HepG2 (cell line): Measurements from ENCODE around the gene COQ7. TPM values are rescaled to one million over a fixed set of nuclear protein-coding genes. Genes with fewer than 3 reads are reported as not detected.

Source experiments
- EP300 ChIP-seq, 3 experiments: sonication (generic) in 1 of 3; formaldehyde crosslinking in 1 of 3; IDR thresholded peaks; 2 replicates each; pipeline versions ENCODE4 v1.5.1 to v1.6.1; 2011 to 2020; ENCODE audit warnings: low read depth in 2 of 3, low read length in 2 of 3, borderline replicate concordance in 1 of 3, improper control_type of control experiment in 1 of 3, mild to moderate bottlenecking in 1 of 3, missing genetic modification reagents in 1 of 3, moderate library complexity in 1 of 3
- HNF4A ChIP-seq: sonication (generic); formaldehyde crosslinking; IDR thresholded peaks from 2 replicates; pipeline ENCODE4 v1.4.0; 2020; ENCODE audit warnings: missing genetic modification reagents
- KLF6 ChIP-seq: IDR thresholded peaks from 2 replicates; pipeline ENCODE4 v1.8.0; 2016; ENCODE audit warnings: missing biosample characterization, missing genetic modification reagents
- MEF2D ChIP-seq: sonication (generic); formaldehyde crosslinking; IDR thresholded peaks from 2 replicates; pipeline ENCODE4 v1.5.1; 2020; ENCODE audit warnings: mild to moderate bottlenecking, missing genetic modification reagents
- NFIC ChIP-seq: IDR thresholded peaks from 2 replicates; pipeline ENCODE4 v1.6.1; 2012; ENCODE audit warnings: mild to moderate bottlenecking, low read length, inconsistent platforms
- RFXAP ChIP-seq: sonication (generic); formaldehyde crosslinking; IDR thresholded peaks from 2 replicates; pipeline ENCODE4 v1.4.0; 2020; ENCODE audit warnings: missing genetic modification reagents, borderline replicate concordance
- RXRB ChIP-seq: IDR thresholded peaks from 2 replicates; pipeline ENCODE4 v1.6.1; 2016; ENCODE audit warnings: borderline replicate concordance, missing genetic modification reagents, missing compliant biosample characterization
- SIX4 ChIP-seq: sonication (generic); formaldehyde crosslinking; IDR thresholded peaks from 2 replicates; pipeline ENCODE4 v1.4.0; 2020; ENCODE audit warnings: missing genetic modification reagents
- THRA ChIP-seq: sonication (generic); formaldehyde crosslinking; IDR thresholded peaks from 2 replicates; pipeline ENCODE4 v1.4.0; 2020; ENCODE audit warnings: missing genetic modification reagents, borderline replicate concordance
- WIZ ChIP-seq: sonication (generic); formaldehyde crosslinking; IDR thresholded peaks from 2 replicates; pipeline ENCODE4 v1.5.1; 2020; ENCODE audit warnings: mild to moderate bottlenecking, missing genetic modification reagents
- ZBTB34 ChIP-seq: sonication (generic); formaldehyde crosslinking; IDR thresholded peaks from 2 replicates; pipeline ENCODE4 v1.8.0; 2022; ENCODE audit warnings: mild to moderate bottlenecking, missing genetic modification reagents
- ZMYM2 ChIP-seq: sonication (generic); formaldehyde crosslinking; IDR thresholded peaks from 2 replicates; pipeline ENCODE4 v1.8.0; 2022; ENCODE audit warnings: mild to moderate bottlenecking, missing genetic modification reagents
- ZNF101 ChIP-seq: sonication (generic); formaldehyde crosslinking; IDR thresholded peaks from 2 replicates; pipeline ENCODE4 v1.4.0; 2020; ENCODE audit warnings: mild to moderate bottlenecking, low read depth, missing genetic modification reagents, borderline replicate concordance
- ZNF142 ChIP-seq: sonication (generic); formaldehyde crosslinking; IDR thresholded peaks from 2 replicates; pipeline ENCODE4 v1.4.0; 2020; ENCODE audit warnings: missing genetic modification reagents
- ZNF3 ChIP-seq: IDR thresholded peaks from 2 replicates; pipeline ENCODE4 v1.7.0; 2017; ENCODE audit warnings: inconsistent platforms
- ZNF484 ChIP-seq: sonication (generic); formaldehyde crosslinking; IDR thresholded peaks from 2 replicates; pipeline ENCODE4 v1.5.1; 2020; ENCODE audit warnings: mild to moderate bottlenecking, low read depth, missing genetic modification reagents, borderline replicate concordance
- ZSCAN5A ChIP-seq: sonication (generic); formaldehyde crosslinking; IDR thresholded peaks from 2 replicates; pipeline ENCODE4 v1.8.0; 2022; ENCODE audit warnings: mild to moderate bottlenecking, missing genetic modification reagents, borderline replicate concordance
- polyA plus RNA-seq, 8 experiments: library from polyadenylated mRNA; depleted of rRNA in 3 of 8; stranded (reverse) in 7 of 8; unstranded in 1 of 8; fragments of >200 nt; fragmentation: Illumina TruSeq in 4 of 8; extraction: Trizol in 4 of 8; gene quantifications; 2 replicates each; pipeline versions ENCODE4 v1.2.1 to v1.2.3, GENCODE V29; 2011 to 2016; ENCODE audit warnings: low read depth in 4 of 8, missing spikeins in 1 of 8, mixed read lengths in 1 of 8; ENCODE audit not compliant: insufficient read depth in 1 of 8
- total RNA-seq, 5 experiments: library from RNA; depleted of rRNA; stranded (reverse); fragments of >200 nt; fragmentation: Illumina TruSeq; extraction: Trizol; gene quantifications; 2 replicates each; pipeline ENCODE4 v1.2.3, GENCODE V29; 2016; ENCODE audit warnings: low read depth in 1 of 5

The COQ7 gene
- total and polyA plus RNA-seq, 2 of the 13 experiments (the other 11 are each of a cell fraction or from before 2014, with no cell fraction given) = 20.1 to 45.7 TPM

- TF ChIP-seq EP300 (IDR thresholded peaks at IDR 0.05; ENCODE audit: low read depth in 2 of 2, low read length in 2 of 2) (peak; percentile 60 to 75; a peak in 3 of 4 replicates), EP300 (CRISPR knock-in tag; IDR thresholded peaks at IDR 0.05; ENCODE audit: borderline replicate concordance) (peak; percentile 61), ZNF484 (CRISPR knock-in tag) (no peak), ZNF3 (CRISPR knock-in tag) (no peak), KLF6 (CRISPR knock-in tag) (0 out of 2 replicates have a peak, but pooled peaks have one; percentile 54), ZNF142 (0 out of 2 replicates have a peak, but pooled peaks have one; percentile 24), MEF2D (peak; percentile 26; the same call in 1 of the 2 replicates), RXRB (peak; percentile 66; the same call in 1 of the 2 replicates), ZNF101 (CRISPR knock-in tag) (no peak), SIX4 (CRISPR knock-in tag) (0 out of 2 replicates have a peak, but pooled peaks have one; percentile 30), NFIC (peak; percentile 52; the same call in 1 of the 2 replicates), ZMYM2 (CRISPR knock-in tag) (peak; percentile 77; the same call in 1 of the 2 replicates), ZBTB34 (CRISPR knock-in tag) (0 out of 2 replicates have a peak, but pooled peaks have one; percentile 40), RFXAP (peak; percentile 64; the same call in 1 of the 2 replicates), ZSCAN5A (CRISPR knock-in tag) (peak; percentile 69; the same call in 1 of the 2 replicates), WIZ (no peak; the same call in 1 of the 2 replicates), THRA (CRISPR knock-in tag) (0 out of 2 replicates have a peak, but pooled peaks have one; percentile 22), HNF4A (CRISPR knock-in tag) (peak; percentile 91)
Observed at GRCh38 chr16:19108409-19109287, 41.2 kb downstream of the COQ7 start (continued).
